ENCODE results near the gene AMMECR1. TPM values are rescaled to one million over a fixed set of nuclear protein-coding genes. Genes with fewer than 3 reads are reported as not detected.
A peak's percentile ranks its signal among the peaks of the same experiment; 100 is the strongest.

AMMECR1 gene
- total and polyA plus RNA-seq, 4 donors: 5.3 to 8.0 (median 6.9) TPM

DNA sequence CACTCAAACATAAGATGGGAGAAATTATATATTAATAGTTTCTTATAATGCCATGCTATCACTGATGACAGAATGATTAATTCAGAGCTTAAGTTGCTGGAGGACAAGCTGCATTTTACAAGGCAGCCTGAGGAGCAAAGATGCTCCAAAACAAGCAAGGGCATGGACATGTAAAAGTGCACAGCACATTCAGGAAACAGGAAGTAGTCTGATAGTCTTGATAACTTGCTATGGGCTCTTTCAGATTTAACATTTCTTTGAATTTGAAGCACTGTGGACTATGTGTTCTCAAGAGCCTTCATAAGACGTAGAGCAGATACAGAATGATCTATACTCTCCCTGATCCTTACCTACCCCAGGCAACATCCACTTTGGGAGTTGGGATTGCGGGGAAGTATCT lies 50.0 kb downstream of the AMMECR1 start:
- Histone ChIP-seq H3K9me3 (ENCODE audit: control insufficient read depth, insufficient read depth, low read length) (no peaks in the 10 kb centered on the region), H3K27ac (ENCODE audit: low read depth, low read length) (no peak overlapping the region), H3K36me3 (ENCODE audit: control insufficient read depth, insufficient read depth, low read length) (no peaks in the 10 kb centered on the region), H3K27me3 (ENCODE audit: control insufficient read depth, insufficient read depth, low read length) (peaks cover 2% of the 10 kb centered on the region), H3K4me3 (ENCODE audit: low read depth, low read length) (no peak overlapping the region), H3K4me1 (ENCODE audit: control insufficient read depth, insufficient read depth, low read length) (no peaks in the 10 kb centered on the region)
- no CpG with 5 or more reads among the region's 2 CpGs for WGBS (ENCODE audit: insufficient coverage)
- DNase-seq (ENCODE audit: low read depth in 4 of 6, low spot score in 6 of 6): no peak

DNA sequence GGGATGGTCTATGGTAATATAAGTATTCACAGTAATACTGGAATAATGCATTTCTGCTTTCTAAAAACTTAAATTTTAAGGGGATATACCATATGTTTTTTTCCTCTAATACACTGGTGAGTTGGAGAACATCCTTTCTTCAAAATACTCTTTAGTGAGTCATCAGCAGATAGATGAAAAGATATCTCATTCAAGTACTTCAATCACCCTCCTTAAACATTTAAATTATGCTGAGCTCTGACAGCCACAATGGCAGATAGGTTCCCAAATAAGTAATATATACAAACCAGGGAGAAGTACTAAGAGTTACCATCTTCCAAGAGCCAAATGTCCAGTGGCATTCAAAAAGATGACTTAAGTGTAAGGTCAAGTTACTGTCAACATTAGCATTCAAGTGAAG lies 52.2 kb downstream of the AMMECR1 start:
- no peak for DNase-seq (ENCODE audit: low read depth in 4 of 6, low spot score in 6 of 6)
- H3K27me3 ChIP-seq (ENCODE audit: control insufficient read depth, insufficient read depth, low read length): no peaks in the 10 kb centered on the region
- no peaks in the 10 kb centered on the region for H3K4me1 ChIP-seq (ENCODE audit: control insufficient read depth, insufficient read depth, low read length)
- H3K36me3 ChIP-seq (ENCODE audit: control insufficient read depth, insufficient read depth, low read length): no peaks in the 10 kb centered on the region
- no peak overlapping the region for H3K27ac ChIP-seq (ENCODE audit: low read depth, low read length)
- no peak overlapping the region for H3K4me3 ChIP-seq (ENCODE audit: low read depth, low read length)
- H3K9me3 ChIP-seq (ENCODE audit: control insufficient read depth, insufficient read depth, low read length): no peaks in the 10 kb centered on the region

DNA sequence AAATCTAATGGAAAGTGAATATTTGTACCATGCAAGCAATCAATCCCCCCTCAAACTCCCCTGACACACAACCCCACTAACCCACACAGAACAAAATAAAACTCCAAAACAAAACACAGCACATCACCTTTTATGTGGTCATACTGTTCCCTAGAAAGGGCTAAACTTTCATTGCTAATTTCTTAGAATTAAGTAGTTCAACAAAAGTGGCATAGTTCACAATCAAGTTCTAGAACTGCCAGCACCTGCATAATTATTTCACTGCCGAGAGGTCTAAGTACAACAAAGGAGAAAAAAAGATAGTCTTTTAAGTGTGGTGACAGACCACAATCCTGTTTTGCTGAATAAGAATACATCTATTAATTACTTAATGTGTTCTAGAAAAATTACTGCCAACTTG lies 58.8 kb downstream of the AMMECR1 start:
- WGBS (ENCODE audit: insufficient coverage): no CpG with 5 or more reads among the region's 1 CpG
- Histone ChIP-seq H3K9me3 (ENCODE audit: control insufficient read depth, insufficient read depth, low read length) (no peaks in the 10 kb centered on the region), H3K4me3 (ENCODE audit: low read depth, low read length) (no peak overlapping the region), H3K27me3 (ENCODE audit: control insufficient read depth, insufficient read depth, low read length) (peaks cover 5% of the 10 kb centered on the region), H3K4me1 (ENCODE audit: control insufficient read depth, insufficient read depth, low read length) (no peaks in the 10 kb centered on the region), H3K36me3 (ENCODE audit: control insufficient read depth, insufficient read depth, low read length) (no peaks in the 10 kb centered on the region), H3K27ac (ENCODE audit: low read depth, low read length) (no peak overlapping the region)
- no peak for DNase-seq (ENCODE audit: low read depth in 4 of 6, low spot score in 6 of 6)

DNA sequence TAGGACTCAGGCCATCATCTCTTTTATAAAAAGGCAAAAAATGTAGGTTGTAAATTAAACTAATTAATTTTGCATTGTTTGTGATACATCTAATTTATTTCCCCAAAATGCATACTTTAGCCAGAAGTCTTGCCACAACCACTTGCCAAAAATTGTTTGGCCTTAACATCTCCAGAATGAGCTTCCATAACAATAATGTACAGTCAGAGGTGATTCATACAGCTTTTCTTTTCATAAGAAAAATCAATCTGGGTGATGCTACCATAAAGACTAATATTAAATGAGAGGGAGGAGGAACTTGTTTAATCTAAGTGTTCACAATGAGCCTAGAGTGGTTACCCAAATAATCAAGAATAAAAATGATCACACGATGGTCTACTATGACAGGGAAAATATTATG lies 59.3 kb downstream of the AMMECR1 start:
- no peak for DNase-seq (ENCODE audit: low read depth in 4 of 6, low spot score in 6 of 6)
- Histone ChIP-seq H3K36me3 (ENCODE audit: control insufficient read depth, insufficient read depth, low read length) (no peaks in the 10 kb centered on the region), H3K9me3 (ENCODE audit: control insufficient read depth, insufficient read depth, low read length) (no peaks in the 10 kb centered on the region), H3K27me3 (ENCODE audit: control insufficient read depth, insufficient read depth, low read length) (peaks cover 5% of the 10 kb centered on the region), H3K27ac (ENCODE audit: low read depth, low read length) (no peak overlapping the region), H3K4me3 (ENCODE audit: low read depth, low read length) (no peak overlapping the region), H3K4me1 (ENCODE audit: control insufficient read depth, insufficient read depth, low read length) (no peaks in the 10 kb centered on the region)
- no CpG with 5 or more reads among the region's 1 CpG for WGBS (ENCODE audit: insufficient coverage)

DNA sequence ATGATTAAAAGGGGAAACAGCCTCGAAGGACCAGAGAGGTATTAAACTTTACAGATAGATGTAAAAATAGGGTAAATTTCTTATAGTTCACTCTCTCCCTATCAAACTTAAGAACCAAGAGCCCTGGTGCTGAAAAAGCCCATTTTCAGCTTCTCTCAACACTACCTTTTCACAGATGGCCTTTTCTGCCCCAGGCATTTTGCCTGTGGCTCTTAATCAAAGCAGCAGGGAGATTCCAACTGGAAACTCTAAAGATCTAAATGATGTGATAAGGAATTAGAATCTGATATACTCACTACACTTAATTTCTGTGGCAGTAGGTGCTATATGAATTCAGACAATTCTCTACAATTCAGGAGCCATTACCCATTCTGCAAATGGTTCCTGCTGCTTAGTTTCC lies 60.0 kb downstream of the AMMECR1 start:
- DNase-seq (ENCODE audit: low read depth in 4 of 6, low spot score in 6 of 6): peak in 1 of 6 donors; percentile 10
- Histone ChIP-seq H3K27ac (ENCODE audit: low read depth, low read length) (no peak overlapping the region), H3K4me1 (ENCODE audit: control insufficient read depth, insufficient read depth, low read length) (no peaks in the 10 kb centered on the region), H3K9me3 (ENCODE audit: control insufficient read depth, insufficient read depth, low read length) (no peaks in the 10 kb centered on the region), H3K36me3 (ENCODE audit: control insufficient read depth, insufficient read depth, low read length) (no peaks in the 10 kb centered on the region), H3K27me3 (ENCODE audit: control insufficient read depth, insufficient read depth, low read length) (peaks cover 7% of the 10 kb centered on the region), H3K4me3 (ENCODE audit: low read depth, low read length) (no peak overlapping the region)
- no CpG with 5 or more reads among the region's 1 CpG for WGBS (ENCODE audit: insufficient coverage)

DNA sequence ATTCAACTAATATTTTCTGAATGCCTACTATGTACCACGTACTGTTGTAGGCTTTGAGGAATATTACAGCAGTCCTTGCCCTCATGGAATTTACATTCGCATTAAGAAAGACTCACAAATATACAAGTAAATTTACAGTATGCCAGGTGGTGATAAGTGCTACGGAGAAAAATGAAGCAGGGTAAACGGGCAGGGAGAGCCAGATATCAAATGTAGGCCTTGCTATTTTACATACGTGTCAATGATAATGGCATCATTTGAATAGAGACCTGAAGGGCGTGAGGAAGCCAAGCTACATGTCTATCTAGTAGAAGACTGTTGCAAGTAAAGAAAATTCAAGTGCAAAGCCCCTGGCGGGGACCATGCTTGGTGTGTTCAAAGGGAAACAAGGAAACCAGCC lies 65.2 kb downstream of the AMMECR1 start:
- no peak for DNase-seq (ENCODE audit: low read depth in 4 of 6, low spot score in 6 of 6)
- 70% methylated on average over 5 of the region's 7 CpGs for WGBS (ENCODE audit: insufficient coverage)
- H3K4me1 ChIP-seq (ENCODE audit: control insufficient read depth, insufficient read depth, low read length): no peaks in the 10 kb centered on the region
- no peak overlapping the region for H3K4me3 ChIP-seq (ENCODE audit: low read depth, low read length)
- no peak overlapping the region for H3K27ac ChIP-seq (ENCODE audit: low read depth, low read length)
- no peaks in the 10 kb centered on the region for H3K9me3 ChIP-seq (ENCODE audit: control insufficient read depth, insufficient read depth, low read length)
- H3K27me3 ChIP-seq (ENCODE audit: control insufficient read depth, insufficient read depth, low read length): peaks cover 9% of the 10 kb centered on the region
- H3K36me3 ChIP-seq (ENCODE audit: control insufficient read depth, insufficient read depth, low read length): no peaks in the 10 kb centered on the region

DNA sequence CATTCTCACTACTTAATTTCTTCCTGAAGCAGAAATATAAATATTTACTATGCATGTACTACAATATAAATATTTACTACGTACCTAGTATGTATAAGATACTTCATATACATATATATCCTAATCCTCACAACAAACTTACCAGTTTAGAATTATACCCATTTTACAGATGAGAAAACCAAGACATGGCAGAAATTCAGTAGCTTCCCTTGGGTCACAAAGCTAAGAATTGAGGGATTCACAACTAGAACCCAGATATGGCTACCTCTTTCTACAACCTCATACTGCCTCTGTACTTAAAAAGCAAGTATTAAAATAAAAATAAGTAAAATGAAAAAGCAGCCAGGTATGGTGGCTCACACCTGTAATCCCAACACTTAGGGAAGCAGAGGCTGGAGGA lies 65.9 kb downstream of the AMMECR1 start:
- no peaks in the 10 kb centered on the region for H3K36me3 ChIP-seq (ENCODE audit: control insufficient read depth, insufficient read depth, low read length)
- H3K4me3 ChIP-seq (ENCODE audit: low read depth, low read length): no peak overlapping the region
- H3K4me1 ChIP-seq (ENCODE audit: control insufficient read depth, insufficient read depth, low read length): no peaks in the 10 kb centered on the region
- DNase-seq (ENCODE audit: low read depth in 4 of 6, low spot score in 6 of 6): no peak
- H3K9me3 ChIP-seq (ENCODE audit: control insufficient read depth, insufficient read depth, low read length): no peaks in the 10 kb centered on the region
- H3K27ac ChIP-seq (ENCODE audit: low read depth, low read length): no peak overlapping the region
- H3K27me3 ChIP-seq (ENCODE audit: control insufficient read depth, insufficient read depth, low read length): peaks cover 9% of the 10 kb centered on the region
- WGBS (ENCODE audit: insufficient coverage): no CpG with 5 or more reads among the region's 1 CpG

DNA sequence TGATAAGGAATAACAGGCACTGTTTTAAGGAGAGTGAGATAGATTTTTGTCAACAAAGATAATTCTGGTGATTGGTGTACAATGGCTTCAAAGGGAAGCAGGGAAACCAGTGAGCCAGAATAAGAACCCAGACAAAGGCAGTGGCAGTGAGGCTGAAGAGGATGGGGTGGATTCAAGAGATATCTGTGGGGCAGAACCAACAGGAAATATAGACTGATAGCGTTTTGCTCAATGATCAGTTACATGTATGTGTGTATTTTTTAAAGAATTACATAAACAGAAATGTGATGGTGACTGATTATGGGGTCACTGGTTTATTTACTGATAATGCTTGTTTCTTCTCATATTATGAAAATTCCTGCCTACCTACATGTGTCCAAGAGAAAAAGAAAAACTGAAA lies 66.4 kb downstream of the AMMECR1 start:
- H3K4me1 ChIP-seq (ENCODE audit: control insufficient read depth, insufficient read depth, low read length): no peaks in the 10 kb centered on the region
- H3K36me3 ChIP-seq (ENCODE audit: control insufficient read depth, insufficient read depth, low read length): no peaks in the 10 kb centered on the region
- no CpG with 5 or more reads among the region's 1 CpG for WGBS (ENCODE audit: insufficient coverage)
- DNase-seq (ENCODE audit: low read depth in 4 of 6, low spot score in 6 of 6): no peak
- H3K4me3 ChIP-seq (ENCODE audit: low read depth, low read length): no peak overlapping the region
- no peaks in the 10 kb centered on the region for H3K9me3 ChIP-seq (ENCODE audit: control insufficient read depth, insufficient read depth, low read length)
- H3K27me3 ChIP-seq (ENCODE audit: control insufficient read depth, insufficient read depth, low read length): peaks cover 9% of the 10 kb centered on the region
- no peak overlapping the region for H3K27ac ChIP-seq (ENCODE audit: low read depth, low read length)

DNA sequence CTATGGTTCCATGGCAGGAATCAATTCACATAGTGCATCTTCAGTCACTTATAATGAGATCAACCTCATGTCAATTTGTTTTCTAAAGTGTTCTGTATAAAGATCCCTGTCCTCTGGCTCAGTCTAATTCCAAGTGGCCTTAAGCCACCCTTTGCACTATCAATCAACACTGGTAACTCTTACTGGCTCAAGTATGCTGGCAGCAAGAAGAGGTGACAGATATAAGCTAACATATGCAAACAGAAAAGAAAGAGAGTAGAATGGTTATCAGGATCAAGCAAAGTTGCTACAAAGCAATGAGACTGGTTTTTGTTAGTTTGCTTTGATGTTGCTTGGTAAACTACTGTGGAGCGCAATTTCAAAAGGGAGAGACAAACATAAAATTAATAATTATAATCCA lies 67.0 kb downstream of the AMMECR1 start:
- no peaks in the 10 kb centered on the region for H3K9me3 ChIP-seq (ENCODE audit: control insufficient read depth, insufficient read depth, low read length)
- no peak overlapping the region for H3K4me3 ChIP-seq (ENCODE audit: low read depth, low read length)
- DNase-seq (ENCODE audit: low read depth in 4 of 6, low spot score in 6 of 6): no peak
- H3K4me1 ChIP-seq (ENCODE audit: control insufficient read depth, insufficient read depth, low read length): no peaks in the 10 kb centered on the region
- H3K36me3 ChIP-seq (ENCODE audit: control insufficient read depth, insufficient read depth, low read length): no peaks in the 10 kb centered on the region
- no peak overlapping the region for H3K27ac ChIP-seq (ENCODE audit: low read depth, low read length)
- WGBS (ENCODE audit: insufficient coverage): no CpG with 5 or more reads among the region's 1 CpG
- H3K27me3 ChIP-seq (ENCODE audit: control insufficient read depth, insufficient read depth, low read length): peaks cover 9% of the 10 kb centered on the region

DNA sequence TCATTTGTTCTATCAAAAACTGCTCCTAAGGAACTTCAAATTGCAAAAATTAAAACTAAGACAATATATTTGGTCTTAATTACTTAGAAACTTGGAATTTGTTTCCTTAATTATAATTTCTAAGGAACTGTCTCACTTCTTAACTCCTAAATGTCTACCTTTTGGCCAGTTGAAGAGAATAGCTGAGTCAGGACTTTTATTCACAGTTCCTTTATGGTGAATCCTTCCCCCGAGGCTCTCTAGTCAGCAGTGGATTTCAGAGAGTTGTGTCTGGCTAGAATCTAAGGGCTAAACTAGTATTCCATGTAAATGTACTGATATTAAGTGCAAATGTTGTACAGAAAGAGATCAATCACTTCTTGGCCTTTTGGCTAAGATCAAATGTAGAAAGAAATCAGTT lies 69.3 kb downstream of the AMMECR1 start:
- Histone ChIP-seq H3K9me3 (ENCODE audit: control insufficient read depth, insufficient read depth, low read length) (no peaks in the 10 kb centered on the region), H3K4me3 (ENCODE audit: low read depth, low read length) (no peak overlapping the region), H3K27ac (ENCODE audit: low read depth, low read length) (no peak overlapping the region), H3K4me1 (ENCODE audit: control insufficient read depth, insufficient read depth, low read length) (no peaks in the 10 kb centered on the region), H3K36me3 (ENCODE audit: control insufficient read depth, insufficient read depth, low read length) (no peaks in the 10 kb centered on the region), H3K27me3 (ENCODE audit: control insufficient read depth, insufficient read depth, low read length) (peaks cover 4% of the 10 kb centered on the region)
- no peak for DNase-seq (ENCODE audit: low read depth in 4 of 6, low spot score in 6 of 6)
- WGBS (ENCODE audit: insufficient coverage): 20% methylated on average over 1 of the region's 1 CpG
